OCI-LY1 (cell line): ENCODE data around the gene SRRM2.

Source experiments
- H2AFZ ChIP-seq: fragments of 200-600 bp; sonication (generic), shearing (Covaris generic); 2 replicates; pipeline ENCODE4 v1.6.0; 2014; ENCODE audit warnings: antibody characterized with exemption, mild to moderate bottlenecking, low read length
- H3F3A ChIP-seq: fragments of 200-600 bp; sonication (generic), shearing (Covaris generic); 2 replicates; pipeline ENCODE4 v1.6.0; 2014; ENCODE audit warnings: mild to moderate bottlenecking, antibody characterized with exemption, low read length, moderate library complexity; ENCODE audit not compliant: insufficient read depth
- H3K27ac ChIP-seq: fragments of 200-600 bp; sonication (generic); 2 replicates; pipeline ENCODE4 v1.5.1; 2014; ENCODE audit warnings: low read length, mixed run types, mild to moderate bottlenecking, low read depth; ENCODE audit not compliant: poor library complexity, severe bottlenecking
- H3K27me3 ChIP-seq: fragments of 200-600 bp; sonication (generic); 2 replicates; pipeline ENCODE4 v1.6.0; 2014; ENCODE audit warnings: antibody characterized with exemption, mild to moderate bottlenecking, low read length, moderate library complexity; ENCODE audit not compliant: insufficient read depth
- H3K36me3 ChIP-seq: fragments of 200-600 bp; sonication (generic); 2 replicates; pipeline ENCODE4 v1.6.1; 2014; ENCODE audit warnings: mild to moderate bottlenecking, antibody characterized with exemption, low read length, moderate library complexity, mixed read lengths; ENCODE audit not compliant: insufficient read depth
- H3K4me1 ChIP-seq: fragments of 200-600 bp; sonication (generic); 2 replicates; pipeline ENCODE4 v1.5.1; 2014; ENCODE audit warnings: mild to moderate bottlenecking, low read length, moderate library complexity; ENCODE audit not compliant: insufficient read depth, severe bottlenecking
- H3K4me2 ChIP-seq: fragments of 200-600 bp; sonication (generic), shearing (Covaris generic); 2 replicates; pipeline ENCODE4 v1.6.1; 2014; ENCODE audit warnings: low read length
- H3K4me3 ChIP-seq: fragments of 200-600 bp; sonication (generic); 2 replicates; pipeline ENCODE4 v1.5.1; 2014; ENCODE audit warnings: low read length, low read depth, mild to moderate bottlenecking, mixed read lengths; ENCODE audit not compliant: poor library complexity, severe bottlenecking
- H3K79me2 ChIP-seq: fragments of 200-600 bp; shearing (Covaris generic); 2 replicates; pipeline ENCODE4 v1.6.1; 2016; ENCODE audit warnings: mixed run types, low read length, mixed read lengths; ENCODE audit not compliant: insufficient read depth
- H3K9ac ChIP-seq: fragments of 200-600 bp; sonication (generic), shearing (Covaris generic); 2 replicates; pipeline ENCODE4 v1.6.1; 2014; ENCODE audit warnings: mild to moderate bottlenecking, low read length, mixed read lengths
- H3K9me2 ChIP-seq: fragments of 200-600 bp; sonication (generic), shearing (Covaris generic); 2 replicates; pipeline ENCODE4 v1.6.1; 2014; ENCODE audit warnings: low read depth, mild to moderate bottlenecking, low read length, mixed read lengths
- H3K9me3 ChIP-seq: fragments of 200-600 bp; shearing (Covaris generic); 2 replicates; pipeline ENCODE4 v1.6.1; 2014; ENCODE audit warnings: low read length, mixed read lengths
- H4K20me1 ChIP-seq: fragments of 200-600 bp; sonication (generic), shearing (Covaris generic); 2 replicates; pipeline ENCODE4 v1.6.0; 2016; ENCODE audit warnings: mild to moderate bottlenecking, low read length; ENCODE audit not compliant: insufficient read depth
- EZH2 ChIP-seq: fragments of 200-600 bp; sonication (generic), shearing (Covaris generic); IDR thresholded peaks from 2 replicates; pipeline ENCODE4 v1.8.0; 2017; ENCODE audit warnings: borderline replicate concordance, mixed run types, mild to moderate bottlenecking, antibody characterized with exemption, low read length, moderate library complexity, mixed read lengths
- TF ChIP-seq, protein P1 (sequence below): fragments of 200-600 bp; sonication (generic), shearing (Covaris generic); IDR thresholded peaks from 2 replicates; pipeline ENCODE4 v1.5.1; 2017; ENCODE audit warnings: mild to moderate bottlenecking, antibody characterized with exemption, low read length, moderate library complexity, mixed read lengths

Gene SRRM2

DNA sequence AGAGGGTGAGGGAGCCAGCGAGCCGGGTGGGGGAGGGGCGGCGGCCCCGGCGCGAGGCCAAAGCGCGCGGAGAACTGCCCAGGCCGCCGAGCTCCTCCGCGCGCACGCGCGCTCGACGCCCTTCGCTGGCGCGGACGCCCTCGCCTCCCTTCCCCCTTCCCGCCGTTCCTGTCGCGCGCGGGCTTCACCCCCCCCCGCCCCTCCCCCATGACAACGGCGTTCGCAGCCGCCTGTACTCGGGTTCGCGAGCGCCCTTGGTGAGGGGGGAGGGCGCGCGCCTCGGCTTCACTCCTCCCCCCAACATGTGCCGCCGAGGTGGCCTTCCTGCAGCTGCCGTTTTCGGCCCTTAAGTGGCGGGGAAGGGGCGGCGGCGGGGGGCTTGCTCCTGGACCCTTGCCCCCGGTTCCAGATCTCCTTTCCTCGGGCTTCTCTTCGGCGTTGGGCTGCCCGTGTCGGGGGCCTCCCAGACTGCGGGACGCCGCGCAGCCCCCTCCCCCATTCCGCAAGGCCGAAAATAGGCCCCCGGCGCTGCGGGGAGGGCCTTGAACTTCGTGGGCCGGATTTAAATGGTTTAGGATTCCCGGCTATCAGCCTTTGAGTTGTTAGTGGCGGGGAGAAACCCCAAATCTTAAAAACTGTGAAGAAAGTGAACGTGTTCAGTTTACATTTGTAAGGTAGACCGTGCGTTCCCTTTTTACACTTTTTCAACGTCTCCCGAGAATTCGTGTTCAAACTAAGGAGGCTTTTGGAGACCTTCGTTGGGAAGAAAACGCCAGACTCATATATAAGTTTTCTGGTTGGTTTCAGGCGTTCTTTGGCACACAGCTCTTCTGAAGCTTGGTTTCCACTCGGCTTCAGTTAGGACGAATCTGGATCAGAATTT, 653 bp downstream of the SRRM2 start:
- peak overlapping the region; percentile 100 for H3K9ac ChIP-seq
- H3K27ac ChIP-seq: peak overlapping the region; percentile 90
- H3K4me2 ChIP-seq: peak overlapping the region; percentile 99
- H3K4me1 ChIP-seq: peaks cover 33% of the 10 kb centered on the region
- H3K4me3 ChIP-seq: peak overlapping the region; percentile 94
- H3K27me3 ChIP-seq: no peaks in the 10 kb centered on the region
- TF ChIP-seq EZH2: no peak
- TF ChIP-seq, protein P1, sequence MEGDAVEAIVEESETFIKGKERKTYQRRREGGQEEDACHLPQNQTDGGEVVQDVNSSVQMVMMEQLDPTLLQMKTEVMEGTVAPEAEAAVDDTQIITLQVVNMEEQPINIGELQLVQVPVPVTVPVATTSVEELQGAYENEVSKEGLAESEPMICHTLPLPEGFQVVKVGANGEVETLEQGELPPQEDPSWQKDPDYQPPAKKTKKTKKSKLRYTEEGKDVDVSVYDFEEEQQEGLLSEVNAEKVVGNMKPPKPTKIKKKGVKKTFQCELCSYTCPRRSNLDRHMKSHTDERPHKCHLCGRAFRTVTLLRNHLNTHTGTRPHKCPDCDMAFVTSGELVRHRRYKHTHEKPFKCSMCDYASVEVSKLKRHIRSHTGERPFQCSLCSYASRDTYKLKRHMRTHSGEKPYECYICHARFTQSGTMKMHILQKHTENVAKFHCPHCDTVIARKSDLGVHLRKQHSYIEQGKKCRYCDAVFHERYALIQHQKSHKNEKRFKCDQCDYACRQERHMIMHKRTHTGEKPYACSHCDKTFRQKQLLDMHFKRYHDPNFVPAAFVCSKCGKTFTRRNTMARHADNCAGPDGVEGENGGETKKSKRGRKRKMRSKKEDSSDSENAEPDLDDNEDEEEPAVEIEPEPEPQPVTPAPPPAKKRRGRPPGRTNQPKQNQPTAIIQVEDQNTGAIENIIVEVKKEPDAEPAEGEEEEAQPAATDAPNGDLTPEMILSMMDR: no peak
- peaks cover 60% of the 10 kb centered on the region for H3K36me3 ChIP-seq
- H4K20me1 ChIP-seq: peaks cover 7% of the 10 kb centered on the region
- H2AFZ ChIP-seq: no peak overlapping the region
- no peaks in the 10 kb centered on the region for H3K9me3 ChIP-seq
- H3K9me2 ChIP-seq: no peaks in the 10 kb centered on the region
- peaks cover 48% of the 10 kb centered on the region for H3K79me2 ChIP-seq
- no peaks in the 10 kb centered on the region for H3F3A ChIP-seq

- Histone ChIP-seq H3K9me3 (no peaks in the 10 kb centered on the region), H3K9me2 (no peaks in the 10 kb centered on the region), H3K9ac (peak overlapping the region; percentile 100), H3F3A (no peaks in the 10 kb centered on the region), H3K36me3 (peaks cover 66% of the 10 kb centered on the region), H3K4me3 (peak overlapping the region; percentile 94), H4K20me1 (peaks cover 7% of the 10 kb centered on the region), H3K27me3 (no peaks in the 10 kb centered on the region), H3K4me1 (peaks cover 33% of the 10 kb centered on the region), H2AFZ (no peak overlapping the region), H3K27ac (peak overlapping the region; percentile 90), H3K4me2 (peak overlapping the region; percentile 87), H3K79me2 (peaks cover 48% of the 10 kb centered on the region)
- no peak for TF ChIP-seq EZH2
- TF ChIP-seq, protein P1: no peak
These were observed 1.2 kb downstream of the SRRM2 start for GRCh38 chr16:2753733-2754020.

DNA sequence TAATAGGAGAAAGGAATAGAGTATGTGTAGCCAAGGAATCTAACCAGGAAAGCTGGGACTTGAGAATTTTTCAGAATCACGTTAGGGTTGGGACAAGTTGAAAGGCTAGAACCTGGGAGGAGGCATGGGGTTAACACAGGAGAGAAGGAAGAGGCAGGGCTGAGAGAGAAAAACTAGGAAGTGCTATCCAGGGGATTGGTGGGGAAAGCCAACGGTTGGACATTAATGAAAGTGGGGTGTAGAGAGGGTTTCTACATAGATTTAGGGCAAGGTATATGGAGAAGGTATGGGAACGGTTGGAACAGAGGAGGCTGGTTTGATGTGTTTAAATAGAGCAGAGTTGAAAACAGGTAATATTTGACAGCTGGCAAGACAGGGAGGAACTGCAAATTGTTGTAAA, 2.7 kb downstream of the SRRM2 start:
- H3K9me2 ChIP-seq: no peaks in the 10 kb centered on the region
- no peak overlapping the region for H2AFZ ChIP-seq
- peaks cover 33% of the 10 kb centered on the region for H3K4me1 ChIP-seq
- peak overlapping the region; percentile 87 for H3K4me2 ChIP-seq
- H3K36me3 ChIP-seq: peaks cover 72% of the 10 kb centered on the region
- H3K27me3 ChIP-seq: no peaks in the 10 kb centered on the region
- no peak overlapping the region for H3K27ac ChIP-seq
- peak overlapping the region; percentile 100; the same call in 1 of the 2 replicates for H3K9ac ChIP-seq
- no peaks in the 10 kb centered on the region for H3F3A ChIP-seq
- TF ChIP-seq, protein P1: no peak
- TF ChIP-seq EZH2: no peak
- peak overlapping the region; percentile 94 for H3K4me3 ChIP-seq
- no peaks in the 10 kb centered on the region for H3K9me3 ChIP-seq
- peaks cover 7% of the 10 kb centered on the region for H4K20me1 ChIP-seq
- H3K79me2 ChIP-seq: peaks cover 48% of the 10 kb centered on the region
